Measurements from ENCODE around the gene HSF5.

Gene HSF5

DNA sequence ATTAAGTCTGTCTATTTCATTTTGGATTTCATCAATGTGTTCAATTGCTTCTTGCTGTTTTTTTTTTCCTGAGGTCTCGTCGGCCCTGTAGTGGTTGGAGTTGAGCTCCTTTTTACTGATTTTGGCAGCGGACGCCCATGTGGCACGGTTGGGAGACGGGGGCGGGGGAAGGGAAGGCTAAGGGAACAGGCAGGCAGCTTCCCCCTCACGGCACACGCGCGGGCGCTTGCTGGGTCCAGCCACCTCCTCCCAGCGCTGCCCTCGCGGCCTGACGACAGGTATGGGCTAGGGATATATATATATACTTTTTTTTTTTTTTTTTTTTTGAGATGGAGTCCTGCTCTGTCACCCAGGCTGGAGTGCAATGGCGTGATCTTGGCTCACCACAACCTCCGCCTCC is 11.4 kb downstream of the HSF5 start:
- H3K4me3 Mint-ChIP-seq: no peak overlapping the region
- peaks cover 3% of the 10 kb centered on the region for H3K36me3 Mint-ChIP-seq
- peaks cover 1% of the 10 kb centered on the region for H3K4me1 Mint-ChIP-seq (ENCODE audit: low read depth)
- H3K27me3 Mint-ChIP-seq: no peaks in the 10 kb centered on the region
- H3K9me3 Mint-ChIP-seq (ENCODE audit: low read depth): no peaks in the 10 kb centered on the region
- H3K27ac Mint-ChIP-seq: no peak overlapping the region

DNA sequence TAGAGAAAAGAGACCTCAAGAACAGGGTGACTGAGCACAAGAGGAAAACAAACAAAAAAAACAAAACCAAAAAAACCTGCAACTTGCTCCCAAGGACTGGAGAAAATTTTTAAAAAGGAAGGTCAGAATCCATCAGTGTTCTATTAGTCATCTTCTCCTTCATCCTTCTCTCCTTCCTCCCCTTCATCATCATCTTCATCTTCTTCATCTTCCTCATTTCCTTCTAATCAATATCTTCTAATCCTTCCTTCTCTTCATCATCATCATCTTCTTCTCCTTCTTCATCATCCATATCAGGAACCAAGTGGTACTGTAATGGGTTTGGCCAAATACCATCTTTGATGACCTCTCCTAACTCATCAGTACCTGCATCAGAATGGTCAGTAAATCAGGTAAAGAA is 12.2 kb downstream of the HSF5 start:
- Mint-ChIP-seq H3K27me3 (no peaks in the 10 kb centered on the region), H3K9me3 (ENCODE audit: low read depth) (no peaks in the 10 kb centered on the region), H3K4me1 (ENCODE audit: low read depth) (peaks cover 1% of the 10 kb centered on the region), H3K36me3 (peaks cover 3% of the 10 kb centered on the region), H3K4me3 (no peak overlapping the region), H3K27ac (no peak overlapping the region)

DNA sequence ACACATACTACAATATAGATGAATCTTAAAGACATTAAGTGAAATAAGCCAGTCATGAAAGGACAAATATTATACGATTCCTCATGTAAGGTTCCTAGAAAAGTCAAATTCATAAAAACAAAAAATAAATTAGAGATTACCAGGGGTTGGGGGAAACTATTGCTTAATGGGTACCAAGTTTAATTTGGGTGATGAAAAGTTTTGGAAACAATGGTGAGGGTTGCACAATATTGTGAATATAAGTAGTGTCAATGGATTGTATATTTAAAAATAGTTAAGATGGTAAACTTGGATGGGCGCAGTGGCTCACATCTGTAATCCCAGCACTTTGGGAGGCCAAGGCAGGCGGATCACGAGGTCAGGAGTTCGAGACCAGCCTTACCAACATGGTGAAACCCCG is 17.9 kb downstream of the HSF5 start:
- Mint-ChIP-seq H3K36me3 (no peaks in the 10 kb centered on the region), H3K27ac (no peak overlapping the region), H3K9me3 (ENCODE audit: low read depth) (no peaks in the 10 kb centered on the region), H3K27me3 (no peaks in the 10 kb centered on the region), H3K4me1 (ENCODE audit: low read depth) (peaks cover 1% of the 10 kb centered on the region), H3K4me3 (no peak overlapping the region)

DNA sequence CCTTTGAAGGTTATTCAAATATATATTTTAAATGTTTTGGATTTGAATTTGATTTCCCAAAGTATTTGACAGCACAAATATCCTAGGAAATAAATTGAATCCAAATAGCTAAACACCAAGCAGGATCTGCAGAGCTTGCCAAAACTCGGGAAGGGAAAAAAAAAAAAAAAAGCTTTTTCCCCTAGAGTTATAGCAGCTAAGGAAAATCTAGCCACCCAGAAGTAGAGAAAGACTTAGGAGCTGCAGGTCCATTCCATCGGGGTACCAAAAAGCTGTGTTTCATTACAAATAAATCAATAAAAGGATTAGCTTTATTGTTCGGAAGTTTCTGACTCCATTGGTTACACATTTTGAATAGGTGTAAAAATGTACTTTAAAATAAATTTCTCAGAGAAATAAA is 19.3 kb downstream of the HSF5 start:
- no peak overlapping the region for H3K4me3 Mint-ChIP-seq
- H3K36me3 Mint-ChIP-seq: no peaks in the 10 kb centered on the region
- H3K4me1 Mint-ChIP-seq (ENCODE audit: low read depth): peaks cover 1% of the 10 kb centered on the region
- H3K27ac Mint-ChIP-seq: no peak overlapping the region
- H3K9me3 Mint-ChIP-seq (ENCODE audit: low read depth): no peaks in the 10 kb centered on the region
- H3K27me3 Mint-ChIP-seq: no peaks in the 10 kb centered on the region

DNA sequence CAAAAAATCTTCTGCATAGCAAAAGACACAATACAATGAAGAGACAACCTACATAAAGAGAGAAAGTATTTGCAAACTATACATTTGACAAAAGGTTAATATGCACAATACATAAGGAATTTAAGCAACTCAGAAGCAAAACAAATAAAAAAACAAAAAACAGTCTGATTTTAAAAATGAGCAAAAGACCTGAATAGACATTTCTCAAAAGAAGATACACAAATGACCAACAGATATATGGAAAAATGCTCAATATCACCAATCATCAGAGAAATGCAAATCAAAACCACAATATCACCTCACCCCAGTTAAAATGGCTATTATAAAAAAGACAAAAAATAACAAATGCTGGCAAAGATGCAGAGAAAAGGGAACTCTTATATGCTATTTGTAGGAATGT is 32.7 kb downstream of the HSF5 start:
- Mint-ChIP-seq H3K36me3 (peaks cover 9% of the 10 kb centered on the region), H3K27ac (no peak overlapping the region), H3K4me3 (no peak overlapping the region), H3K4me1 (ENCODE audit: low read depth) (no peaks in the 10 kb centered on the region), H3K27me3 (no peaks in the 10 kb centered on the region), H3K9me3 (ENCODE audit: low read depth) (no peaks in the 10 kb centered on the region)

DNA sequence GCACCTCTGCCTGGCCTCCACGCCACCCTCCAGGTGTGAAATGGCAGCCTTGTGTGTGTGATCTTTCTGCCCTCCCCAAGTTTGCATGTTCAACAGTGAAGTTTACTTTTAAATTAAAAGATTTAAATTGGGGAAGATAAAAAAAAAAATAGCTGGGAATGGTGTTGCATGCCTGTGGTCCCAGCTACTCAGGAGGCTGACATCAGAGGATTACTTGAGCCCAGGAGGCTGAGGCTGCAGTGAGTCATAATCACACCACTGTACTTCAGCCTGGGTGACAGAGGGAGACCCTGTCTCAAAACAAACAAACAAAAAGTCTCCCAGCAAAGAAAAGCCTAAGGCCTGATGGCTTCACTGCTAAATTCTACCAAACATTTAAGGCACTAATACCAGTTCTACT is 35.5 kb downstream of the HSF5 start:
- H3K4me3 Mint-ChIP-seq: no peak overlapping the region
- H3K4me1 Mint-ChIP-seq (ENCODE audit: low read depth): no peaks in the 10 kb centered on the region
- no peaks in the 10 kb centered on the region for H3K27me3 Mint-ChIP-seq
- H3K27ac Mint-ChIP-seq: no peak overlapping the region
- H3K36me3 Mint-ChIP-seq: peaks cover 12% of the 10 kb centered on the region
- H3K9me3 Mint-ChIP-seq (ENCODE audit: low read depth): no peaks in the 10 kb centered on the region

DNA sequence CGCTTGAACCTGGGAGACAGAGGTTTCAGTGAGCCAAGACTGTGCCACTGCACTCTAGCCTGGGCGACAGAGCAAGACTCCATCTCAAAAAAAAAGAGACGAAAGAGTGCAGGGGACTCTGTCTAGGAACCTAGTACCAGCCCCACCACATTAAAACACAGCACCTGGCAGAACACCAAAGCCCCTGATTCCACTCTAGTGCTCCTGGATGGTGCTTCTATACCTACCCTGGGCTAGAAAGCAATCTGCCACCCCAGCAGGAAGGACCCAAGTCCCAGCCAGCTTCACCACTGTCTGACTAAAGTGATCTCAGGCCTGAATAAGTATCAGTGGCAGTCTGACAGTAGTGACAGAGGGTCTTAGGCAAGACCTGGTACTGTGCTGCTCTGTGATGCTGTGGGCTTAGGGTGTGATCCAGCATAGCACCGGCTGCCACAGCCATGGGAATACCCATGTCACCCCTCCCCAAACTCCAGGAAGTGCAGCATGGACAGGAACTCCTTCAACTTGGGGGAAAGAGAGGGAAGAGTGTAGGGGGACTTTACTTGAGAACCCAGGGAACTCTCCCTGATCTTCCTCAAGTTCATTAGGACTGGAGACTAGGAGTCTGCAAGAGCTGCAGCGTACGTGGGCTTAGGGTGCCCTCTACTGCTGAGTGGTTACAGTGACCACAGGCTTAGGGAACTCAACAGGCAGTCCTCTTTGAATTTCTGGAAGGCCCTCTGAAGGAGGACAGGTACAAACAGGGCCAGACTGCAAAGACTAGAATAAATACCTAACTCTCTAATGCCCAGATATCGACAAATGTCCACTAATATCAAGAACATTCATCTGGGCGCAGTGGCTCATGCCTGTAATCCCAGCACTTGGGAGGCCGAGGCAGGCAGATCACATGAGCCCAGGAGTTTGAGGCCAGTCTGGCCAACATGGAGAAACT is 40.9 kb downstream of the HSF5 start:
- Mint-ChIP-seq H3K9me3 (ENCODE audit: low read depth) (no peaks in the 10 kb centered on the region), H3K27me3 (no peaks in the 10 kb centered on the region), H3K4me1 (ENCODE audit: low read depth) (no peaks in the 10 kb centered on the region), H3K36me3 (peaks cover 11% of the 10 kb centered on the region), H3K27ac (no peak overlapping the region), H3K4me3 (no peak overlapping the region)

DNA sequence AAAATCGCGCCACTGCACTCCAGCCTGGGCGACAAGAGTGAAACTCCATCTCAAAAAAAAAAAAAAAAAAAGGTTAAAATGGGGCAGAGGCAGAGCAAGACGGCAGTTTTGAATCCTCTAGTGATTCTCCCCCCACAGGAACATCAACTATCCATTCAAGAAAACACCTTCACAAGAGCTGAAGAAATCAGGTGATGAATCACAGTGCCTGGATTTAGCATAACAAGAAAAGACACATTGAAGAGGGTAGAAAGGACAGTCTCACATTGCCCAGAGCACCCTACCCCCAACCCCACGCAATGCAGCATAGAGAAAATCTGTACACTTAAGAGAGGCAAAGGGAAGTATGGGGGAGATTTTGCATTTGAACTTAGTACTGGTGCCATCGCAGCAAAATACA is 42.1 kb downstream of the HSF5 start:
- H3K27ac Mint-ChIP-seq: no peak overlapping the region
- no peaks in the 10 kb centered on the region for H3K27me3 Mint-ChIP-seq
- H3K4me1 Mint-ChIP-seq (ENCODE audit: low read depth): no peaks in the 10 kb centered on the region
- H3K9me3 Mint-ChIP-seq (ENCODE audit: low read depth): no peaks in the 10 kb centered on the region
- peaks cover 11% of the 10 kb centered on the region for H3K36me3 Mint-ChIP-seq
- no peak overlapping the region for H3K4me3 Mint-ChIP-seq

DNA sequence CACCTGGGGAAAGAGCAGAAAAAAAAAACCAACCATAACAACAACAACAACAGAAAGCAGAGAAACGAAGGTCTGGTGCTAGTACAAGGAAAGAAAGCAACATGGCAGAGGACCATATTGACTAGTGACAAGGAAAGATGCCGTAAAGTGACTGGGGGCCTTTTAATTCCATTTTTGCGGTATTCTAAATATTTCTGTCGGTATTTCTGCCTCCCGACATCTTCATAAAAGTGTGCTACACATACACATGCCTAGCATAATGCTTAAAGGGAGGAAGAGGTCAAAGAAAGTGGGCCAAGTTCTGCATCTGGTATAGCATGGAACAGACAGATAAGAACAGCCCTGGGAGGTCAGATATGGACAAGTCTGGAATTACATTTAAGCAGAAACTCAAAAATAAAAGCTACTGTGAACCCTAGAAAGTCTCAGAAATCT is 51.4 kb downstream of the HSF5 start:
- H3K4me1 Mint-ChIP-seq (ENCODE audit: low read depth): no peaks in the 10 kb centered on the region
- no peaks in the 10 kb centered on the region for H3K9me3 Mint-ChIP-seq (ENCODE audit: low read depth)
- no peaks in the 10 kb centered on the region for H3K27me3 Mint-ChIP-seq
- no peak overlapping the region for H3K4me3 Mint-ChIP-seq
- no peak overlapping the region for H3K27ac Mint-ChIP-seq
- peaks cover 15% of the 10 kb centered on the region for H3K36me3 Mint-ChIP-seq

DNA sequence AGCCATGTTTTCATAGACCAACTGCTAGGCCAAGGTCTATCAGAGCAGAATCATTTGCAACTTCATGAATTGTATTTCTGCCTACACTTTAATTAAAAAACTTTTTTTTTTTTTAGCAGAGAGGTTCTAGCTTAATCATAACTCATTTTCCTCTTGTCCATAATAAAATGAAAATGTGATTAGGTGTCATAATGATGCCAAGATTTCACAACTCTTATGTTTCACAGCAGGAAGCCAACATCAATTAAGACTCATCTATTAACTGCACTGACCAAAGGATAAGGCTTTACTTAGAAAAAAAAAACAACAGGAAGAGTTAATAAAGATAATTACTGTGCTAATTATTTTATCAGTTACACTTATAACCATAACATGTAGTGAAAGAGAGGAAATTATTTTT is 52.0 kb downstream of the HSF5 start:
- no peak overlapping the region for H3K27ac Mint-ChIP-seq

DNA sequence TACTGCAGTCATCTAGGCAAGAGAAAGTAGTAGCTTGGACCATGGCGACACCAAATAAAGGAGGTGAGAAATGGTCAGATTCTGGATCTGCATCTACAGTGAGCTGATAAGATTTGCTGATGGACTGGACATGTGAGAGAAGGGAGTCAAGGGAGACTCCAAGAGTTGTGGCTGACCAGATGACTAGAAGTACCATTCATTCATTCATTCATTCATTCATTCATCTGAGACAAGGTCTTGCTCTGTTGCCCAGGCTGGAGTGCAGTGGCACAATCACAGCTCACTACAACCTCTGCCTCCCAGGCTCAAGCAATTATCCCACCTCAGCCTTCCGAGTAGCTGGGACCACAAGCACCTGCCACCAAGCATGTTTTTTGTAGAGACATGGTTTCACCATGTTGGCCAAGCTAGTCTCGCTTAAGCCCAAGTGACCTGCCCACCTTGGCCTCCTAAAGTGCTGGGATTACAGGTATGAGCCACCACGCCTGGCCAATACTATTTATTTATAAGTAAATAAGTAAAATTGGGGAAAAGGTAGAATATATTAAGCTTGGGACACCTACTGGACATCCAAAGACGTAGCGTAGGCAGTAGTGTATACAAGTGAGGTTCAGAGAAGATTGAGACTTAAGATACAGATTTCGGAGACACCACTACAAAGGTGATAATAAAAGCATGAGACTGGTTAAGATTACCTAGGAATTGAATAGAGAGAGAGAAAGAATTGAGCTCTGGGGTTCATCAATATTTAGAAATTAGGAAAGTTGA is 55.2 kb downstream of the HSF5 start:
- H3K36me3 Mint-ChIP-seq: peaks cover 17% of the 10 kb centered on the region
- no peaks in the 10 kb centered on the region for H3K4me1 Mint-ChIP-seq (ENCODE audit: low read depth)
- H3K4me3 Mint-ChIP-seq: no peak overlapping the region
- no peaks in the 10 kb centered on the region for H3K9me3 Mint-ChIP-seq (ENCODE audit: low read depth)
- H3K27ac Mint-ChIP-seq: no peak overlapping the region
- no peaks in the 10 kb centered on the region for H3K27me3 Mint-ChIP-seq

More for the DNA sequence above, 52.0 kb downstream of the HSF5 start:
- Mint-ChIP-seq H3K36me3 (peaks cover 20% of the 10 kb centered on the region), H3K4me3 (no peak overlapping the region), H3K27me3 (no peaks in the 10 kb centered on the region), H3K4me1 (ENCODE audit: low read depth) (no peaks in the 10 kb centered on the region), H3K9me3 (ENCODE audit: low read depth) (no peaks in the 10 kb centered on the region)

DNA sequence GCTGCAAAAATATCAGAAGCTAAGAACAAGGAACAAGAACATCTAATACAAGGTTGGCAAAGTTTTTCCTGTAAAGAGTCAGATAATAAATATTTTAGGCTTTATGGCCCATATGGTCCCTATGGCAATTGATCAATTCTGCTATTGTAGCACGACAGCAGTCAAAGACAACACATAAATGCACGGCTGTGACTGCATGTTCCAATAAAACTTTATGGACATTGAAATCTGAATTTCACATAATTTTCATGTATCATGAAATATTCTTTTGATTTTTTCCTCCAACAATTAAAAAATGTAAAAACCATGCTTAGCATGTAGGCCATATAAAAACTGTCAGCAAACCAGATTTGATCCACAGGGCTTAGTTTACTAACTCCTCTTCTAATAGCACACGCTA is 60.4 kb downstream of the HSF5 start:
- Mint-ChIP-seq H3K9me3 (ENCODE audit: low read depth) (no peaks in the 10 kb centered on the region), H3K27me3 (no peaks in the 10 kb centered on the region), H3K4me3 (no peak overlapping the region), H3K27ac (no peak overlapping the region), H3K4me1 (ENCODE audit: low read depth) (no peaks in the 10 kb centered on the region), H3K36me3 (peaks cover 16% of the 10 kb centered on the region)

DNA sequence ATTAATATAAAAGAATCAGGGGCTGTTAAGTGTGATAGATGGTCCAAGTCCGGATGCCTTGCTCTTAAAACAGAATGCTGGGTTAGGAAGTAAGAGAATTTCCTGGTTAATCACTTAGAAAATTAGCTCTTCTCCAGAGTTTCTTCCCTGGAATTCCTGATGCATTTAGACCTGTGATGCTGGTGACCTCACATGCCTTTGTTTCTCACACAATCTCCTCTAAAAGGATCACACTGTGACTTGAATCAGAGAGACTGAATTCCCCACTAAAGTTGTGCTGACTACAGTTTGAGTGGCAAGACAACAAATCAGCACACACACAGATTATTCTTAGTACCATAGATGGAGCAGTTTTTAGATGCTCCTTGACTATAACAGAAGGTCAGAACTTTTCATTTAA is 66.5 kb downstream of the HSF5 start:
- Mint-ChIP-seq H3K27ac (no peak overlapping the region), H3K4me3 (no peak overlapping the region), H3K9me3 (ENCODE audit: low read depth) (no peaks in the 10 kb centered on the region), H3K27me3 (no peaks in the 10 kb centered on the region), H3K4me1 (ENCODE audit: low read depth) (peaks cover 13% of the 10 kb centered on the region), H3K36me3 (peaks cover 6% of the 10 kb centered on the region)

DNA sequence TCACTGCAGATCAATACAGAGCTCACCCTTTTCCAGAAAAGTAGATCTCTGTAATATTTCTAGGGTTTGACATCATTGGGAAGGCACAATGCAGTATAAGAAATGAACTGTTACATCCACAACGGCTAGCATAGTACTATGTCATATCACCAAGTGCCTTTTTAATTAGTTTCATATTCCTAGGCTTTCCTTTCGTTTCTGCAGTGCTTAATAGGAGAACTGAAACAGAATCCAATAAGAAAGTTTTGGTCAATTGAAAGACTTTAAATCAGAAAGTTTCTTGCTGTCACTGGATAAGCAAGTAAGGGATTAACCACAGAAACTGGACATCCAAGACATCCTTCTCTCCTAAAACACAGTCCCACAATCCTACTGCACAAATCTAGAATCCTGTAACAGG is 67.4 kb downstream of the HSF5 start:
- no peak overlapping the region for H3K4me3 Mint-ChIP-seq
- no peak overlapping the region for H3K27ac Mint-ChIP-seq
- no peaks in the 10 kb centered on the region for H3K9me3 Mint-ChIP-seq (ENCODE audit: low read depth)
- H3K27me3 Mint-ChIP-seq: no peaks in the 10 kb centered on the region
- H3K36me3 Mint-ChIP-seq: peaks cover 7% of the 10 kb centered on the region
- H3K4me1 Mint-ChIP-seq (ENCODE audit: low read depth): peaks cover 16% of the 10 kb centered on the region

DNA sequence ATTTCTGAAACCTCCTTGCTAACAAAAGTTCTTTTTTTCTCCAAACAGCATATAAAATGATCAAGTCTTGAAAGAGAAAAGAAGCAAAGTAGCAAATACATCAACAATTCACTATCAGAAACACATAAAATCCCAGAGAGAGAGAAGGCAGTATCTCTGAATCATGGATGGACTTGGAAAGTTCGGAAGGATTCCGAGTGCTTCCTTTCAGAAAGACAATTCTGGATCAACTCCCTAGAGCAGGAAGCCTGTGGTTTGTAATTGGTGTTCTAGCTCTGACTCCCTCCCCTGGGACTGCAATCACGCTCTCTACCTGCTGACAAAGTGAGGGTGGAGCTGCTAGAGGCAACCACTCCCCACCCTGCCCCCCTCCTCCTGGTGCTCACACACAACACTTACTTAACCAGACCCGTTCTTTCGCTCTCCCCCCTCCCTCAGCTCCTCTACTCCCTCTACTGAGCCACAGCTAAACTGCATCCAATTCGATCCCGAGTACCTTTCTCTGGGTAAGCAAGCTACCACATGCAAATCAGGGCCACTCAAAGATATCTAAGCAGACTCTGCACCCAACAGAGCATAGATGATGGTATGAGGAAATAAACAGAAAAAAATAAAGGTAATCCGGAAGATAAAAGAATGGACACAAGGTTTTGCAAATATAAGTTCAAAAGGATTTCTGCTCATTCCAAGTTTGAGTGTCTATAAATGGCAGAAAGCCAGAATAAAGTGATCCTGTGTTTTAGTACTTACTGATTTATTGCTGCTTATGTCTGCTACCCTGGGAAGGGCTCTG is 70.7 kb downstream of the HSF5 start, which contains the start of gene RNF43:
Gene RNF43, minus strand, starts transcription at position 235 of the 793 bp plus-strand sequence. CDS start 1,957 bp downstream, outside the sequence.
- Mint-ChIP-seq H3K9me3 (ENCODE audit: low read depth) (no peaks in the 10 kb centered on the region), H3K4me3 (no peak within 1 kb of the TSS), H3K36me3 (peaks cover 5% of the 10 kb centered on the region), H3K27ac (peak within 1 kb of the TSS; percentile 1), H3K4me1 (ENCODE audit: low read depth) (peaks cover 22% of the 10 kb centered on the region), H3K27me3 (no peaks in the 10 kb centered on the region)

All from activated naive CD8-positive, alpha-beta T cell (primary cell).